Aorta (tissue), 5 donors: ENCODE data around the gene NF2. TPM values are rescaled to one million over a fixed set of nuclear protein-coding genes. Genes with fewer than 3 reads are reported as not detected.
A peak's percentile ranks its signal among the peaks of the same experiment; 100 is the strongest.
"Not testable (repeated sequence)": the region's sequence is repeated elsewhere in the genome, so short reads cannot be mapped to it uniquely, and the experiment has no call there.

Source experiments
- ATAC-seq: fragments of 200-7000 bp; cut with Tn5 transposase; one replicate; pipeline ENCODE4 v1.9.1; 2022; ENCODE audit warnings: moderate library complexity; ENCODE audit not compliant: low FRiP score
- DNase-seq, 2 donors: peaks; one replicate each; pipeline ENCODE4 v3.0.0-alpha.2; 2020
- H3K27ac ChIP-seq, 2 donors: one replicate each; pipeline ENCODE4 v1.5.1; 2013; ENCODE audit warnings: low read length in 2 of 2, mild to moderate bottlenecking in 2 of 2, moderate library complexity in 2 of 2, control low read depth in 1 of 2, inconsistent platforms in 1 of 2, low read depth in 1 of 2
- H3K27me3 ChIP-seq, 2 donors: one replicate each; pipeline ENCODE4 v1.6.1; 2013; ENCODE audit warnings: control low read depth in 1 of 2, low read length in 1 of 2, mild to moderate bottlenecking in 1 of 2, moderate library complexity in 1 of 2; ENCODE audit not compliant: insufficient read depth in 2 of 2, control insufficient read depth in 1 of 2
- H3K36me3 ChIP-seq, 2 donors: one replicate each; pipeline ENCODE4 v1.6.1; 2013; ENCODE audit warnings: control low read depth in 1 of 2, low read length in 1 of 2, mild to moderate bottlenecking in 1 of 2; ENCODE audit not compliant: insufficient read depth in 2 of 2, control insufficient read depth in 1 of 2
- H3K4me1 ChIP-seq, 2 donors: one replicate each; pipeline ENCODE4 v1.6.1; 2013; ENCODE audit warnings: low read length in 2 of 2, control low read depth in 1 of 2, mild to moderate bottlenecking in 1 of 2, moderate library complexity in 1 of 2; ENCODE audit not compliant: insufficient read depth in 2 of 2, control insufficient read depth in 1 of 2
- H3K4me3 ChIP-seq, 2 donors: one replicate each; pipeline ENCODE4 v1.5.1; 2013; ENCODE audit warnings: low read length in 2 of 2, control low read depth in 1 of 2, mild to moderate bottlenecking in 1 of 2
- H3K9me3 ChIP-seq: one replicate; pipeline ENCODE4 v1.6.1; 2013; ENCODE audit warnings: mild to moderate bottlenecking, low read length; ENCODE audit not compliant: control insufficient read depth
- WGBS, 2 donors: extraction: QIAGEN DNeasy Blood & Tissue Kit; methylation state at CpG; one replicate each; pipeline ENCODE4 v1.1.7; 2013; 5-methylcytosine and 5-hydroxymethylcytosine counted together
- intact Hi-C, 2 donors: fragments of 100-400 bp; cut with DNase I; formaldehyde crosslinking; loops; one replicate each; pipeline versions ENCODE4 v1.14.2 to v1.15.0; 2022
- long read RNA-seq, 2 donors: library from polyadenylated mRNA; unstranded; transcript quantifications; one replicate each; pipeline ENCODE4 v2.0.0, GENCODE V29; 2020 to 2021
- polyA plus RNA-seq, 2 donors: library from polyadenylated mRNA; stranded (reverse); fragments of 200-250 nt; gene quantifications; one replicate each; pipeline ENCODE4 v1.2.3, GENCODE V29; 2013
- total RNA-seq, 2 donors: library from RNA; stranded (reverse); fragmentation: NEBNext Ultra II Directional; extraction: Animal tissue kit (Norgen Biotek cat#: 25700); gene quantifications; one replicate each; pipeline ENCODE4 v1.2.1, GENCODE V29; 2021
- donor health status: healthy with polysubstance abuse.
- donor health status: Bipolar disorder and iron deficiency.
- donor health status: DM: no; HTN: no; CAD: no.
- donor health status: DM: no; HTN: no; CAD: no.
- donor health status: DM: yes; HTN: yes; CAD: no.

Gene NF2
- total RNA-seq (10 to 100 TPM; 35.6 TPM), polyA plus RNA-seq (1 to 10 TPM; 5.0 to 9.3 TPM)
- long read RNA-seq, donor 1, full-length matches to known transcripts: 22 of 73 reads
- long read RNA-seq, donor 1, partial matches to known transcripts: 14 of 73 reads
- long read RNA-seq, donor 1, other reads (novel, unspliced or antisense): 37 of 73 reads
- long read RNA-seq, donor 2, full-length matches to known transcripts: 7 of 16 reads
- long read RNA-seq, donor 2, partial matches to known transcripts: 1 of 16 reads
- long read RNA-seq, donor 2, other reads (novel, unspliced or antisense): 8 of 16 reads

DNA sequence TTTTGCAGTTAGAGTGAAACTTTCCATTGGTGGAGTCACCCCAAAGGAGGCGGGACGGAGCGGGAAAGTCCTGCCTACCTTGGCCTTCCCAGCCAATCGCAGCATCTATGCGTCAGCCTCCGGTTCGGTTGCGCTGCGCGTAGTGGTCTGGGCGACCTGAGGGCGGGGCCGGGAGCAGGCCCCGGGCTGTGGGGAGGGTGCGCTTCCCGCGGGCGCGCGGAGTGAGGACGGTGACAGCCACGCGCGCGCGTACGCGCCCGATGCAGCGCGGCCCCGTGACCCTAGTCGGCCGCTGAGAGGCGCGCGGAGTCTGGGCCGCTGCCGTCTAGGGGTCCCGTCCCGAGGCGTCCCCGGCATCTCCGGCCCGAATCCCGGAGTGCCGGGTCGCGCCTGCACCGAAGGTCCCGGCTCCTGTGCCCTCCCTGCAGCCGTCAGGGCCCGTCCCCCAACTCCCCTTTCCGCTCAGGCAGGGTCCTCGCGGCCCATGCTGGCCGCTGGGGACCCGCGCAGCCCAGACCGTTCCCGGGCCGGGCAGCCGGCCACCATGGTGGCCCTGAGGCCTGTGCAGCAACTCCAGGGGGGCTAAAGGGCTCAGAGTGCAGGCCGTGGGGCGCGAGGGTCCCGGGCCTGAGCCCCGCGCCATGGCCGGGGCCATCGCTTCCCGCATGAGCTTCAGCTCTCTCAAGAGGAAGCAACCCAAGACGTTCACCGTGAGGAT lies at the start of gene NF2:
Gene NF2, plus strand, starts transcription at position 276 of the 718 bp plus-strand sequence. Its CDS starts 366 bp downstream, at position 642.
- DNase-seq (peak; percentile 99), ATAC-seq (peak; percentile 100)
- Histone ChIP-seq H3K27ac (peak within 1 kb of the TSS in 1 of 2 donors; percentile 79), H3K27me3 (no peaks in the 10 kb centered on the region), H3K9me3 (no peaks in the 10 kb centered on the region), H3K4me1 (no peaks in the 10 kb centered on the region), H3K4me3 (peak within 1 kb of the TSS; percentile 90 to 96), H3K36me3 (no peaks in the 10 kb centered on the region)
- intact Hi-C loops: no loop called here
- WGBS, 2 donors: 0% methylated on average over 45 to 74 of the region's 74 CpGs

- Histone ChIP-seq H3K4me1 (no peaks in the 10 kb centered on the region), H3K36me3 (peaks cover 0 to 2% of the 10 kb centered on the region in 2 donors), H3K4me3 (no peak overlapping the region), H3K27ac (no peak overlapping the region), H3K27me3 (no peaks in the 10 kb centered on the region), H3K9me3 (no peaks in the 10 kb centered on the region)
- no peak for DNase-seq
- intact Hi-C loops: no loop called here
- 26 to 34% methylated on average over 4 of the region's 4 CpGs for whole genome bisulfite sequencing, 2 donors
- no peak for ATAC-seq
Measured at GRCh38 chr22:29555065-29555644, 48.3 kb upstream of the NF2 start.

GRCh38 chr22:29559030-29559429 lies 44.4 kb upstream of the NF2 start:
- no peaks in the 10 kb centered on the region for H3K9me3 ChIP-seq
- intact Hi-C loops: no loop called here
- DNase-seq: no peak
- 81 to 84% methylated on average over 6 of the region's 6 CpGs for whole genome bisulfite sequencing, 2 donors
- ATAC-seq: no peak
- no peak overlapping the region for H3K4me3 ChIP-seq
- H3K36me3 ChIP-seq: peaks cover 0 to 6% of the 10 kb centered on the region in 2 donors
- H3K27ac ChIP-seq: no peak overlapping the region
- H3K27me3 ChIP-seq: no peaks in the 10 kb centered on the region
- no peaks in the 10 kb centered on the region for H3K4me1 ChIP-seq

DNA sequence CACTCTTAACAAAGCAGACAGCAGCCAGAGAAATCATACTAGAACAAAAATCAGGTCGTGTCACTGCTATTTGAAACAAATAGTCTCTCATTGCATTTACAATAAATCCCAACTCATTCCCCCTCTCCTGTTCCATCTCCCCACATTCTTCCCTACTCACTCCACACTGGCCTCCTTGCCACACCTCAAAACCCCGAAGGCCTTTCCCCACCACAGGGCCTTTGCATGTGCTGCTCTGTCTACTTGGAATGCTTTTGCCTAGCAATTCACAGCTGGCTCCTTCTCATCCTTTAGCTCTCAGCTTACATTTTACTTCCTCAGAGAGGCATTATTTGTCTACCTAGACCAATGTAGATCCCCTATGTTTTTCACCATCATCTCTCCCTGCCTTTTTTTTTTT lies 43.6 kb upstream of the NF2 start:
- Histone ChIP-seq H3K4me3 (no peak overlapping the region), H3K27me3 (no peaks in the 10 kb centered on the region), H3K4me1 (no peaks in the 10 kb centered on the region), H3K27ac (no peak overlapping the region), H3K9me3 (no peaks in the 10 kb centered on the region), H3K36me3 (peaks cover 0 to 6% of the 10 kb centered on the region in 2 donors)
- intact Hi-C loops: no loop called here
- DNase-seq: no peak
- no peak for ATAC-seq
- 88 to 94% methylated on average over 2 of the region's 2 CpGs for WGBS, 2 donors

DNA sequence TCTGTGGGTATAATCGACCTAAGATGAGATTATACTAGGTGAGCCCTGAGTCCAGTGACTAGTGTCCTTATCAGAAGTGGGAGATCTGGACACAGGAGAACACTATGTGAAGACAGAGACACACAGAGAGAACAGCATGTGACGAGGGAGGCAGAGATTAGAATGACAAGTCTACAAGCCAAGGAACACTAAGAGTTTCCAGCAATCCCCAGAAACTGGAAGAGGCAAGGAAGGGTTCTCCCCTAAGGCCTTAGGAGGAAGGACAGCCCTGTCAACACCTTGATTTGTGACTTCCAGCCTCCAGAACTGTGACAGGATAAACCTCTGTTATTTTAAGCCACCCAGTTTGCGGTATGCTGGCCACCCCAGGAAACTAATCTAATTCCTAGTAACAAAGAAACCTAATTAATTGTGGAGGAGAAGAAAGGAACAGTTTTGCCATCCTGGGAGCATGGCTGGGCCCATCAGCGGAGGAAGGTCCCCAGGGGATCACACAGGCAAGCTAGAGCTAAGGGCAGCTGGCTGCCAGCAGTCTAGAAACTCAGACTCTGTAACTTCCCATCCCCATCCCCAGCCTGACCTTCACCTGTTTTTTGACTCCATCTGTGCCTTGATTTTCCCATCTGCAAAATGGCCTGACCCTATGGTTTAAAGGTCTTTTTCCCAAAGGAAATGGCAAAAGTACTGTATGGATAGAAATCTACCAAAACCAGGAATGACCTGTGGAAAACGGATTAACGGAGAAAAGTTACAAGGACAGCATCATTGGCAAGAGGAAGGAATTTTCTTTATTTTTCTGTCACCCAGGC lies 39.6 kb upstream of the NF2 start:
- Histone ChIP-seq H3K27me3 (no peaks in the 10 kb centered on the region), H3K27ac (no peak overlapping the region), H3K4me1 (no peaks in the 10 kb centered on the region), H3K9me3 (no peaks in the 10 kb centered on the region), H3K4me3 (no peak overlapping the region), H3K36me3 (peaks cover 0 to 4% of the 10 kb centered on the region in 2 donors)
- intact Hi-C loops: no loop called here
- WGBS, 2 donors: 74 to 84% methylated on average over 6 of the region's 6 CpGs
- no peak for DNase-seq
- ATAC-seq: no peak

DNA sequence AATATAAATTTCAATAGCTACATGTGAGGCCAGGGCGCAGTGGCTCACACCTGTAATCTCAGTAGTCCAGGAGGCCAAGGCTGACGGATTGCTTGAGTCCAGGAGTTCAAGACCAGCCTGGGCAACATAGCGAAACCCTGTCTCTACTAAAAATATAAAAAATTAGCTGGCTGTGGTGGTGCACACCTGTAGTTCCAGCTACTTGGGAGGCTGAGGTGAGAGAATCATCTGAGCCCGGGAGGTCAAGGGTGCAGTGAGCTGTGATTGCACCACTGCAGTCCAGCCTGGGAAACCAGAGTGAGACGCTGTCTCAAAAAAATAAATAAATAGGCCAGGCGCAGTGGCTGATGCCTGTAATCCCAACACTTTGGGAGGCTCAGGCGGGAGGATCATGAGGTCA lies 36.9 kb upstream of the NF2 start:
- H3K27ac ChIP-seq, ATAC-seq, DNase-seq, H3K4me3 ChIP-seq, H3K27me3 ChIP-seq, H3K36me3 ChIP-seq, intact Hi-C loops, H3K9me3 ChIP-seq, H3K4me1 ChIP-seq: not testable (repeated sequence)
- WGBS, 2 donors: 94 to 97% methylated on average over 7 of the region's 7 CpGs

GRCh38 chr22:29567338-29567737 lies 36.1 kb upstream of the NF2 start:
- no peak overlapping the region for H3K4me3 ChIP-seq
- ATAC-seq (no peak), DNase-seq (no peak)
- peaks cover 0 to 3% of the 10 kb centered on the region in 2 donors for H3K36me3 ChIP-seq
- 81 to 97% methylated on average over 7 of the region's 7 CpGs for WGBS, 2 donors
- no peak overlapping the region for H3K27ac ChIP-seq
- H3K4me1 ChIP-seq: no peaks in the 10 kb centered on the region
- no peaks in the 10 kb centered on the region for H3K9me3 ChIP-seq
- H3K27me3 ChIP-seq: no peaks in the 10 kb centered on the region
- intact Hi-C loops: no loop called here

- 92% methylated on average over 5 to 7 of the region's 7 CpGs for WGBS, 2 donors
- Histone ChIP-seq H3K4me1 (no peaks in the 10 kb centered on the region), H3K27me3 (no peaks in the 10 kb centered on the region), H3K36me3 (peaks cover 0 to 3% of the 10 kb centered on the region in 2 donors), H3K4me3 (no peak overlapping the region), H3K27ac (no peak overlapping the region), H3K9me3 (no peaks in the 10 kb centered on the region)
- DNase-seq (no peak), ATAC-seq (no peak)
- intact Hi-C loops: no loop called here
Measured at GRCh38 chr22:29569011-29569678, 34.3 kb upstream of the NF2 start.
